AG04449 (cell line): ENCODE measurements around the gene PSMC3.

Experiments
- CTCF ChIA-PET: fragments of 350-600 bp; formaldehyde crosslinking; extraction: SDS; loops from one replicate; lab custom pipeline; 2021; ENCODE audit warnings: antibody characterized with exemption; lab: Yijun Ruan, JAX
- POLR2A ChIA-PET: fragments of 400-600, 350-600 bp; formaldehyde crosslinking; extraction: SDS; loops from one replicate; lab custom pipeline; 2020; ENCODE audit warnings: antibody characterized with exemption, inconsistent platforms; lab: Yijun Ruan, JAX
- DNase-seq: peaks from one replicate; pipeline ENCODE4 v3.0.0-alpha.2; 2010; ENCODE audit warnings: low read depth, low spot score
- H3K4me3 ChIP-seq: 2 replicates; pipeline ENCODE4 v1.5.1; 2011; ENCODE audit warnings: low read depth, mild to moderate bottlenecking, control low read depth, low read length
- CTCF ChIP-seq: IDR thresholded peaks from one replicate; pipeline ENCODE4 v1.5.1; 2011; ENCODE audit warnings: mild to moderate bottlenecking, moderate library complexity, low read length, control low read depth, inconsistent platforms; ENCODE audit not compliant: insufficient read depth; ENCODE audit errors: missing control alignments

The PSMC3 gene

GRCh38 chr11:47403571-47403970 is 22.7 kb downstream of the PSMC3 start:
- no peak for DNase-seq
- ChIA-PET POLR2A (no interaction called here), CTCF (interaction anchor here (1.7 to 4.3 kb wide), 4 partner anchors 8 to 31 kb away, joined by 4 to 36 read pairs (median 15); no protein-coding TSS in a partner anchor)
- no peak for TF ChIP-seq CTCF
- H3K4me3 ChIP-seq = no peak overlapping the region

GRCh38 chr11:47403135-47403534 is 23.1 kb downstream of the PSMC3 start:
- DNase-seq = no peak
- ChIA-PET CTCF (interaction anchor here (0.9 to 4.3 kb wide), 6 partner anchors 8 to 68 kb away, joined by 3 to 36 read pairs (median 4); no protein-coding TSS in a partner anchor), POLR2A (no interaction called here)
- no peak overlapping the region for H3K4me3 ChIP-seq
- TF ChIP-seq CTCF = no peak

- CTCF ChIA-PET = interaction anchor here (4.3 to 5.9 kb wide), 2 partner anchors 11 to 28 kb away, joined by 26 to 49 read pairs; no protein-coding TSS in a partner anchor
- POLR2A ChIA-PET = interaction anchor here (1.1 kb wide), 1 partner anchor 18 kb away, joined by 4 read pairs; no protein-coding TSS in a partner anchor
- no peak overlapping the region for H3K4me3 ChIP-seq
- no peak for TF ChIP-seq CTCF
- no peak for DNase-seq
Measured at GRCh38 chr11:47400768-47401279, 25.4 kb downstream of the PSMC3 start.

GRCh38 chr11:47399860-47400767 is 26.1 kb downstream of the PSMC3 start:
- ChIA-PET CTCF (interaction anchor here (0.6 to 5.9 kb wide), 4 partner anchors 11 to 395 kb away, joined by 3 to 49 read pairs (median 14); no protein-coding TSS in a partner anchor), POLR2A (interaction anchor here (1.1 to 1.2 kb wide), 2 partner anchors 9 to 18 kb away, joined by 3 to 4 read pairs; no protein-coding TSS in a partner anchor)
- no peak for TF ChIP-seq CTCF
- H3K4me3 ChIP-seq = peak overlapping the region; percentile 57
- DNase-seq = no peak

- H3K4me3 ChIP-seq = no peak overlapping the region
- TF ChIP-seq CTCF = no peak
- POLR2A ChIA-PET = interaction anchor here (0.7 kb wide), 1 partner anchor 25 kb away, joined by 3 read pairs; no protein-coding TSS in a partner anchor
- CTCF ChIA-PET = interaction anchor here (0.8 to 5.9 kb wide), 4 partner anchors 9 to 26 kb away, joined by 3 to 49 read pairs (median 5); no protein-coding TSS in a partner anchor
- no peak for DNase-seq
Measured at GRCh38 chr11:47398551-47398950, 27.7 kb downstream of the PSMC3 start.
